ENCODE measurements around the gene CYP2W1.

- TF ChIP-seq CEBPB (IDR thresholded peaks at IDR 0.05; ENCODE audit: low read depth) (no peak), SIN3A (IDR thresholded peaks at IDR 0.05; ENCODE audit: low read depth) (no peak), CTCF (IDR thresholded peaks at IDR 0.05 in 2 of 3, conservative IDR thresholded peaks at IDR 0.05 in 1 of 3; ENCODE audit: borderline replicate concordance in 1 of 3, insufficient read depth in 1 of 3, low read depth in 2 of 3, low read length in 2 of 3) (no peak), JUND (IDR thresholded peaks at IDR 0.05) (no peak), REST (IDR thresholded peaks at IDR 0.05; ENCODE audit: low read depth) (no peak), POLR2A (IDR thresholded peaks at IDR 0.05; ENCODE audit: borderline replicate concordance, extremely low read depth, insufficient read depth, insufficient read length) (no peak), EZH2phosphoT487 (IDR thresholded peaks at IDR 0.05; ENCODE audit: borderline replicate concordance) (no peak), TCF7L2 (IDR thresholded peaks at IDR 0.05; ENCODE audit: borderline replicate concordance, extremely low read depth, insufficient read depth, insufficient read length) (no peak), POLR2AphosphoS5 (IDR thresholded peaks at IDR 0.05; ENCODE audit: low read depth, low read length) (no peak)
Observed at GRCh38 chr7:997404-998395, 14.7 kb downstream of the CYP2W1 start.
